Common myeloid progenitor, CD34-positive (primary cell): ENCODE measurements around the gene TLR10.

Experiments used
- CTCF ChIA-PET: fragments of 350-600 bp; sonication (Branson Sonifier 250); formaldehyde crosslinking; loops from one replicate; lab custom pipeline; 2021; ENCODE audit warnings: antibody characterized with exemption; lab: Charles Lee
- POLR2A ChIA-PET: fragments of 350-600 bp; sonication (Branson Sonifier 250); formaldehyde crosslinking; loops from one replicate; lab custom pipeline; 2021; ENCODE audit warnings: antibody characterized with exemption; lab: Charles Lee
- DNase-seq, 3 donors: peaks; one replicate each; pipeline versions ENCODE4 v3.0.0 to v3.0.0-alpha.2; 2013
- H3K27ac ChIP-seq, 2 experiments: 1 replicate in 1 of 2; 2 replicates in 1 of 2; pipeline ENCODE4 v1.7.0; 2013; ENCODE audit warnings: inconsistent platforms in 2 of 2, low read length in 2 of 2, mild to moderate bottlenecking in 2 of 2, low read depth in 1 of 2, moderate library complexity in 1 of 2; ENCODE audit not compliant: severe bottlenecking in 2 of 2, insufficient read depth in 1 of 2, poor library complexity in 1 of 2
- H3K27me3 ChIP-seq, 5 experiments: replicated peaks in 2 of 5; 1 replicate in 3 of 5; 2 replicates in 2 of 5; pipeline versions ENCODE4 v1.6.1 to v1.7.0; 2013; ENCODE audit warnings: low read length in 4 of 5, mild to moderate bottlenecking in 2 of 5, moderate library complexity in 2 of 5, inconsistent platforms in 1 of 5; ENCODE audit not compliant: insufficient read depth in 5 of 5, control insufficient read depth in 4 of 5
- H3K36me3 ChIP-seq, 4 experiments: 1 replicate in 2 of 4; 2 replicates in 2 of 4; pipeline versions ENCODE4 v1.6.1 to v1.7.0; 2013; ENCODE audit warnings: low read length in 3 of 4, control low read depth in 1 of 4, mild to moderate bottlenecking in 1 of 4; ENCODE audit not compliant: control insufficient read depth in 4 of 4, insufficient read depth in 4 of 4
- H3K4me1 ChIP-seq, 4 experiments: 1 replicate in 3 of 4; 2 replicates in 1 of 4; pipeline versions ENCODE4 v1.6.1 to v1.7.1; 2013; ENCODE audit warnings: low read length in 3 of 4, mild to moderate bottlenecking in 3 of 4, control low read depth in 1 of 4, inconsistent platforms in 1 of 4, moderate library complexity in 1 of 4; ENCODE audit not compliant: control insufficient read depth in 4 of 4, insufficient read depth in 4 of 4; ENCODE audit errors: control extremely low read depth in 1 of 4
- H3K4me3 ChIP-seq, 7 experiments: 1 replicate in 4 of 7; 2 replicates in 3 of 7; pipeline versions ENCODE4 v1.5.1 to v1.7.0; 2013; ENCODE audit warnings: mild to moderate bottlenecking in 7 of 7, low read length in 6 of 7, moderate library complexity in 6 of 7, inconsistent platforms in 2 of 7, low read depth in 2 of 7, control low read depth in 1 of 7; ENCODE audit not compliant: insufficient read depth in 4 of 7, control insufficient read depth in 1 of 7; ENCODE audit errors: extremely low read depth in 1 of 7
- H3K9me3 ChIP-seq, 5 experiments: 1 replicate in 4 of 5; 2 replicates in 1 of 5; pipeline versions ENCODE4 v1.6.1 to v1.7.1; 2013; ENCODE audit warnings: low read length in 4 of 5, mild to moderate bottlenecking in 2 of 5, inconsistent platforms in 1 of 5, low read depth in 1 of 5, moderate library complexity in 1 of 5; ENCODE audit not compliant: control insufficient read depth in 4 of 5, insufficient read depth in 2 of 5; ENCODE audit errors: control extremely low read depth in 1 of 5
- WGBS: methylation state at CpG from one replicate; pipeline ENCODE4 v1.1.5; 2013; ENCODE audit not compliant: insufficient coverage; 5-methylcytosine and 5-hydroxymethylcytosine counted together

Gene TLR10

GRCh38 chr4:38730493-38730829 is 52.3 kb downstream of the TLR10 start:
- WGBS, result 100% methylated on average over 1 of the region's 4 CpGs
- no peak overlapping the region for H3K4me3 ChIP-seq
- no peaks in the 10 kb centered on the region for H3K27me3 ChIP-seq
- H3K4me1 ChIP-seq, result peaks cover 0 to 8% (median 0%) of the 10 kb centered on the region in 4 experiments
- no peak overlapping the region for H3K27ac ChIP-seq
- POLR2A ChIA-PET, result no interaction called here
- H3K9me3 ChIP-seq, result no peaks in the 10 kb centered on the region
- CTCF ChIA-PET, result interaction anchor here (0.6 to 7.3 kb wide), 15 partner anchors 10 to 934 kb away, joined by 3 to 73 read pairs (median 5); no protein-coding TSS in a partner anchor
- no peak for DNase-seq
- H3K36me3 ChIP-seq, result no peaks in the 10 kb centered on the region

- Histone ChIP-seq H3K4me1 (peaks cover 2 to 18% (median 4%) of the 10 kb centered on the region in 4 experiments), H3K36me3 (no peaks in the 10 kb centered on the region), H3K27ac (no peak overlapping the region), H3K9me3 (no peaks in the 10 kb centered on the region), H3K27me3 (no peaks in the 10 kb centered on the region), H3K4me3 (no peak overlapping the region)
- DNase-seq, result no peak
- ChIA-PET POLR2A (interaction anchor here (0.6 kb wide), 1 partner anchor 12 kb away, joined by 3 read pairs; no protein-coding TSS in a partner anchor), CTCF (interaction anchor here (1.1 to 7.3 kb wide), 8 partner anchors 10 to 670 kb away, joined by 3 to 73 read pairs (median 16); no protein-coding TSS in a partner anchor)
- whole genome bisulfite sequencing, result 84% methylated on average over 4 of the region's 4 CpGs
These were observed 54.1 kb downstream of the TLR10 start for GRCh38 chr4:38728631-38729141.

GRCh38 chr4:38724475-38724808 is 58.3 kb downstream of the TLR10 start:
- peaks cover 3 to 16% (median 7%) of the 10 kb centered on the region in 4 experiments for H3K4me1 ChIP-seq

GRCh38 chr4:38723726-38724474 is 58.9 kb downstream of the TLR10 start:
- WGBS, result 73% methylated on average over 4 of the region's 7 CpGs
- no peaks in the 10 kb centered on the region for H3K27me3 ChIP-seq
- CTCF ChIA-PET, result interaction anchor here (0.8 to 1.3 kb wide), 4 partner anchors 10 to 674 kb away, joined by 3 to 4 read pairs (median 4); no protein-coding TSS in a partner anchor
- peak overlapping the region in 1 of 7 experiments; percentile 34 for H3K4me3 ChIP-seq
- H3K4me1 ChIP-seq, result peaks cover 3 to 16% (median 7%) of the 10 kb centered on the region in 4 experiments
- H3K36me3 ChIP-seq, result no peaks in the 10 kb centered on the region
- DNase-seq, result no peak
- no peak overlapping the region for H3K27ac ChIP-seq
- no peaks in the 10 kb centered on the region for H3K9me3 ChIP-seq
- POLR2A ChIA-PET, result no interaction called here

More at GRCh38 chr4:38724475-38724808, 58.3 kb downstream of the TLR10 start:
- no peak for DNase-seq
- 94% methylated on average over 3 of the region's 3 CpGs for WGBS
- Histone ChIP-seq H3K4me3 (no peak overlapping the region), H3K9me3 (no peaks in the 10 kb centered on the region), H3K27me3 (no peaks in the 10 kb centered on the region), H3K27ac (no peak overlapping the region), H3K36me3 (no peaks in the 10 kb centered on the region)
- CTCF ChIA-PET, result interaction anchor here (0.8 to 1.3 kb wide), 3 partner anchors 25 to 675 kb away, joined by 3 to 4 read pairs (median 3); no protein-coding TSS in a partner anchor
- POLR2A ChIA-PET, result no interaction called here

GRCh38 chr4:38723114-38723513 is 59.7 kb downstream of the TLR10 start:
- no peak overlapping the region for H3K27ac ChIP-seq
- POLR2A ChIA-PET, result no interaction called here
- DNase-seq, result no peak
- no peaks in the 10 kb centered on the region for H3K9me3 ChIP-seq
- H3K27me3 ChIP-seq, result no peaks in the 10 kb centered on the region
- H3K4me3 ChIP-seq, result no peak overlapping the region
- CTCF ChIA-PET, result interaction anchor here (1.1 to 1.3 kb wide), 3 partner anchors 9 to 456 kb away, joined by 3 to 4 read pairs (median 3); no protein-coding TSS in a partner anchor
- H3K4me1 ChIP-seq, result peaks cover 3 to 16% (median 7%) of the 10 kb centered on the region in 4 experiments
- 100% methylated on average over 2 of the region's 4 CpGs for WGBS
- no peaks in the 10 kb centered on the region for H3K36me3 ChIP-seq
